HG03066 (cell line): Measurements from ENCODE around the gene APBB2.

Experiments used
- ATAC-seq: cut with Tn5 transposase; IDR thresholded peaks from one replicate; pipeline ENCODE4 v1.9.1; 2021; ENCODE audit warnings: low read depth; ENCODE audit not compliant: unreplicated experiment

APBB2 gene

DNA sequence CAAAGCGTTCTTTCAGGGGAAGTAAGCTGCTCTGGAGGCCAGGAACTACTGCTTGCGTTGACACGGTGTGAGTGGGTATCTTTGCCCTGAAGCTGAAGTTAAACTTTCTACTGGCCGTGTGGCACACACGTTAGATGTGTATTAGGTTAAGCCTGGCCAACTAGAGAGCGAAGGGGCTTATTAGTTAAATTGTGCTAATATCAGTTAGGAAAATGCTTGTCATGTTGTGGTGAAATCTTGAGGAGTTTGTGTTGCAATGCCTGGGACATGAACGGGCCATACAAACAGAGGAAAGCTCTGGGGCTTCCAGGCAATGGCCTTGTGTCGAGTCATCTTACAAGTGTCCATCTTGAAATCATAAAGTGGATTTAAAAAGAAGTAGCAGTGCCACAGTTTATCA is 402.0 kb downstream of the APBB2 start:
- no peak for ATAC-seq

DNA sequence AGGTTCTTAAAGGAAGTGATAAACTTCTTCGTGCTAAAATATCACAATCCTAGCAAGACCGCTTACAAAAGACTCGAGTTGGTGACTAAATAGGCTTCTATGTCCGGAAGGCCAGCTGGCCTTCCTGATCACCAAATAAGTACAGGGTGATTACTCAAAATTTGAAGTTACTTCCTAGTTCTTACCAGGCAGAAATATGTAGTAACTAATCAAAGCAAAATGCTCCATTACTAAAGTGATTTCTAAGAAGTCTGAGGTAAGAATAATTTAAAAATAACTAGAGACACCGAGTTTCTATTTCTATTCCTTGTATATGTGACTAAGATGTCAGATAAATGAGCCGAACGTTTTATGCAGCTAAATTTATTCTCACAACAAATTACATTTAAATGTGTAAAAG is 402.4 kb downstream of the APBB2 start:
- no peak for ATAC-seq

DNA sequence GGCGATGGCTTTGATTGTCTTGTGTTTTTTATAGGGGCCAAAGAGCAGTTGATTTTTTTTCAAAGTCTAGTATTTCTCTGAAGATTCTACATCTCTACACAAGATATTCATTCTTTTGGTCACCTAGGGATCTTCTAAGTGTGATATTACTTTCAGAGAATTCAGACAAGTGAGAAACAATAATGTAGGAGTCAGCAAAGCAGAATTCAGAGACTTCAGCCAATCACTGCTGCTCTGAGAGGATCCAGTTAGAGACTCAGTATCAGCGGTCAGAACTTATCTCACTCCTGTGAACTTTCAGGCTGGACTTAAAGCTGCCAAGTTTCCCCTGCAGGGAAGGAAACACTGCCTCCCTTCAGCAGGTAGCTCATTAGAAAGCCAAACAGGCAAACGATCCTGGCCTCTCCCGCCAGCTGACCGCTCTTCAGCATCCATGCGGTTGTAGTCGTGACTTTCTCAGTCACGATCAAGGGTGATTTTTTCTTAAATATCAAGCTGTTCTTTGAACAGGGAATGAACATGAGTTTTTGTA is 405.4 kb downstream of the APBB2 start:
- ATAC-seq: no peak

DNA sequence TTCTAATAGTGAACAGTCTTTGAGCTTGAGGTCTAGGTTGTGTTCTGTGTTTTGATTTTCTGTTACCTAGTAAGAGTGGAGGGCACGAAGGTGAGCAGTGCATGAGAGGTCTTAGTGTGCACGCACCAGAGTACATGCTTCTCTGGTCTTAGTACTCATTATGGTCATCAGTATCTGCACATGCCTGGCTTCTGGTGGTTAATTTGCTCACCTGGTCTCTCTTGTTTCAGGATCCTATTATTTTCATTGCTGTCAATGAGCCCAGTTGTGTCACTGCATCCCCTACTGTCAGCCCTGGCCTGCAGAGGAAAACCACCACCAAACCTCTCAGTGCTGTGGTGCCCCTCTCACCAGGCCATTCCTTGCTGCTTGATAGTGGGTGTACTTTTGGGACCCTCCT is 409.7 kb downstream of the APBB2 start:
- ATAC-seq: no peak

DNA sequence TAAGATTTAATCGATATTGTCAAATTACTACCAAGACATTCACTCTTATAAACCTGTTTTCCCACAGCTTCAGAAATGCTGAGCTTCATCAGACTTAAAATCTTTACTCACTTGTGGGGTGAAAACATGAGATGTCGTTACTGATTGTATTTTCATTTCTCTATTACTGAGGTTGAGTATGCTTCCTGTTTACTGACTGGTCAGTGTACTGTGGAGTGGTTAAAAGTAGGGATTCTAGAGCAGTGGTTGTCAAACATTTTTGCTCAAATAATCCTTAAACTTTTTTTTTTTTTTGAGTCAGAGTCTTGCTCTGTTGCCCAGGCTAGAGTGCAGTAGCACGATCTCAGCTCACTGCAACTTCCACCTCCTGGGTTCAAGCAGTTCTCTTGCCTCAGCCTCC is 414.3 kb downstream of the APBB2 start:
- peak; percentile 75 for ATAC-seq

DNA sequence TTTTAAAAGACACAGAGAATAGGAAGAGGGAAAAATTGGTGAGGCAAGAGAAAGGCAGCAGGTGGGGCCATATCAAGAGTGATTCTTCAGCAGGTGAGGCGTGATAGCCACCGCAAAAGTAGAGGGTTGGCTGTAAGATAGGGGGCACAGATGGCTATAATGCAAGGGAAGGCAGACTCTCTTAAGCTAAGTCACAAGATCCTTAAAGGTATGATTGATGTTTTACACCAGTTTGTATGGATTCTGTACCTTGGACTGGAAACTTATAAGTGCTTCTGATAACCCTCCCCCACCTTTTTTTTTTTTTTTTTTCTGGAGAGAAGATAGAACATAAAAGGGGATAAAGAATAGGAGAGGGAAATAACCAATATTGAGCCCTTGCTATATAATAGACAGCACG is 424.6 kb downstream of the APBB2 start:
- ATAC-seq: no peak

DNA sequence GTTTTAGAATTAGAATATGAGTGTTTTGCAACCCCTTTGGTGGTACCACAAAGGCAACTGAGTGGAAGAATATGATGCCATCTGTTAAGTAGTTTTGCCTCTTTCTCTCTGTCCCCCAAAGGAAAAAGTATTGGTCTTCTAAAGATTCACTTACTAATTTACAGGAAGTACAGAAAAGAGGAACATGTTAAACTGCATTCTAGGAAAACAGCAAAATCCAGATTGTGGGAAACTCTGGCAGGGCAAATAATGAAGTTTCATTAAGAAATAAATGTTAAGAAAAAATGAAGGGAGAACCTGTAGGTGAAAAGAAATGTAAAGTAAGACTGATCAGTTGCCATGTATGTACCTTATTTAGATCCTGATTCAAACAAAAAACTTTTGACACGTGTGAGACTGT is 425.3 kb downstream of the APBB2 start:
- ATAC-seq: no peak

DNA sequence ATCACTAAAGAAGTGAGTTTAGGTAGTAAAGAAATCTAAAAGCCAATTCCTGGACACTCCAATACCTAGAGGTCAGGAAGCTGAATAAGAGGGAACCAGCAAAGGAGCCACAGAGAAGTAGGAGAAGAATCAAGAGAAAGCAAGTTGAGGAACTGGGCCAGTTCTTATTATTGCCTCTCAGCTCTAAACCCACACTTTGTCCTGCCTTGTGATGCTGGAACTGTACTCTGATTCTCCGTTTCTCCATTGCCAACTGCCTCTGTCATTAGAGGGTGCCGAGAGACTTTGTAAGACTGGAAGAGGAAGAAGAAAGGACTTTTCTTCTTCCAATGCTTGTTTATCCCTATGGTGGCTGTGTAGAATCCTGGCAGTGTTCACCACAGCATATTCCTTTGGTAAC is 426.0 kb downstream of the APBB2 start:
- no peak for ATAC-seq

DNA sequence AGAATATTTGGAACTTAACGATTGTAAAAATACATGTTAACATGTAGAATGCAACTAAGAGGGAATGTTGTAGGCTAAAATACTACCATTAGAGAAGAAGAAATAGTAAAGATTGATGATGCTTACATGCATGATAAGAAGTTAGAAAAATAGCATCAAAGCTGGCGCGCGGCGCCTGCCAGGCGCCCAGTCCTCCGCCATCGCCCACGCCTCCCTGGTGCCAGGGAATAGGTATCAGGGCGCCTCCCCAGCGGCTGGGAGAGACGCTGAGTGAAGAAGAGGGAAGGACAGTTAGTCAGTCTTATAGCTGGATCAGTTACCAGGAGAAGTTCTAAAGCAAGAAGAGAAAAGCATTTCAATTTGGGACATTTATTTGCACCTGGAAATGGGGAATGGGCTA is 428.6 kb downstream of the APBB2 start:
- no peak for ATAC-seq

DNA sequence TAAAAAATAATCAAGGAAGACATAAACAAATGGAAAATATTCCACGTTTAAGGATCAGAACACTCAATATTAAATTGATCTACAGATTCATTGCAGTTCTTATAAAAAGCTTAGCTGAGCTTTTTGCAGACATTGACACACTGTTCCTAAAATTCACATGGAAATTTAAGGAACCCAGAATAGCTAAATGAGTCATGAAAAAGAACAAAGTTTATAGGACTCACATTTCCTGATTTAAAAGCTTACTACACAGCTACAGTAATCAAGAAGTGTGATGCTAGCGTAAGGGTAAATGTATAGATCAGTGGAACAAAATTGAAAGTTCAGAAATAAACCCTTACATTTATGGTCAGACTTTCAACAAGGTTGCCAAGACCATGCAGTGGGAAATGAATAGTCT is 431.5 kb downstream of the APBB2 start:
- no peak for ATAC-seq

DNA sequence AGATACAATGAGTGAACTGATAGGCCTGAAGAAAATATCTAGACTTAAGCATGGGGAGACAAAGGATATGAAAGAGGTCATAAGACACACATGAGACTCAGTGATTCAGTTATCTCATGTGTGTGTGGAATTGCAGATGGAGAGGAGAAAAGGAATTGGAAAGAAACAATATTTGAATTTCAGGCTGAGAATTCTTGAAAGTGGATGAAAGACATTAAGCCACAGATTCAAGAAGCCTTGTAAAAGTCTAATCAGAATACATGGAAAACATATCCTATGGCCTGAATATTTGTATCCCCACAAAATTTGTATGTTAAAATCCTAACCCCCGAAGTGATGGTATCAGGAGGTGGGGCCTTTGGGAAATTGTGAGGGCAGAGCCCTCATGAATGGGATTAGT is 436.3 kb downstream of the APBB2 start:
- ATAC-seq: no peak

DNA sequence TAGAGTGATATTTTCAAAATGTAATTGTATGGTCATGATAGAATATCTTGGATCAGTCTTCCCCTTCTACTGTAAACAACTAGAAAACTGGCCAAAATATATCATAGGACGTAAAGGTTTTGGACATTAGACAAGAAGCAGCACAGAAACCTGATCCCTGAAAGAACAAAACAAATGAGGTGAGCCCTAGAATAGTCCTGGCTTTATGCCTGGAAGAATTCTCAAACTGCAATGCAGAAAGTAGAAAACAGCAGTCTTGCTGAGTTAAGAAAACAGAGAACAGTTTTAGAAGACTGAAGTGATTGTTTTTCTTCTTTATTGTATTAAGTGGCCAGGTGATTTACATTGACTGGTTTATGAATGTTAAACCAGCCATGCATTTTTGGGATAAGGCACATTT is 445.1 kb downstream of the APBB2 start:
- ATAC-seq: no peak

DNA sequence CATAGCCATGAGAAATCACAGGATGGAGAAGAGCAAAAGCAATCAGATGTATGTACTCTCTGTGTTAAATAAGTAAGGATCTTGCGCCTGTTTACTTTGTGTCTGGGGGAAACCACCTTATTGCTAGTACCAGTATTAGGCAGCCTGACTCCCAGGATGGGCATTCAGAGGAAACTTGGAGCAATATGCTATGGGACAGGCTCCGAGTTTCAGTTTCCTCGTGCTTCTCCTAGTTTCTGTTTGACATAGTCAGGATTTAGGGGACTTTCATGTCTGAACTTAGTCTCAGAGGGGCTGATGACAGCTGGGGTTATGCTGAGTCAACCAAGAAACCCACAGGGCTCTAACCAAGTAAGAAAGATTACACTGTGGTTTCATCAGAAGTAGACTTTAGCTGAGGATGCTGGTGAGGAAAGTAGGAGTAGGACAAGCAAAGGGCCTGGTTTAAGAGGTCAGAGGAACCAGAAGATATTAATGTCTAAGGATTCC is 451.1 kb downstream of the APBB2 start:
- peak; percentile 99 for ATAC-seq
